Measurements from ENCODE around the gene C1QTNF4.
"Not testable (repeated sequence)": the region's sequence is repeated elsewhere in the genome, so short reads cannot be mapped to it uniquely, and the experiment has no call there.

Gene C1QTNF4

GRCh38 chr11:47593934-47594855 lies at the start of gene C1QTNF4:
C1QTNF4 (minus strand) TSS chr11:47594411; CDS start chr11:47590810, 3,601 bp downstream.
- DNase-seq: no peak

DNA sequence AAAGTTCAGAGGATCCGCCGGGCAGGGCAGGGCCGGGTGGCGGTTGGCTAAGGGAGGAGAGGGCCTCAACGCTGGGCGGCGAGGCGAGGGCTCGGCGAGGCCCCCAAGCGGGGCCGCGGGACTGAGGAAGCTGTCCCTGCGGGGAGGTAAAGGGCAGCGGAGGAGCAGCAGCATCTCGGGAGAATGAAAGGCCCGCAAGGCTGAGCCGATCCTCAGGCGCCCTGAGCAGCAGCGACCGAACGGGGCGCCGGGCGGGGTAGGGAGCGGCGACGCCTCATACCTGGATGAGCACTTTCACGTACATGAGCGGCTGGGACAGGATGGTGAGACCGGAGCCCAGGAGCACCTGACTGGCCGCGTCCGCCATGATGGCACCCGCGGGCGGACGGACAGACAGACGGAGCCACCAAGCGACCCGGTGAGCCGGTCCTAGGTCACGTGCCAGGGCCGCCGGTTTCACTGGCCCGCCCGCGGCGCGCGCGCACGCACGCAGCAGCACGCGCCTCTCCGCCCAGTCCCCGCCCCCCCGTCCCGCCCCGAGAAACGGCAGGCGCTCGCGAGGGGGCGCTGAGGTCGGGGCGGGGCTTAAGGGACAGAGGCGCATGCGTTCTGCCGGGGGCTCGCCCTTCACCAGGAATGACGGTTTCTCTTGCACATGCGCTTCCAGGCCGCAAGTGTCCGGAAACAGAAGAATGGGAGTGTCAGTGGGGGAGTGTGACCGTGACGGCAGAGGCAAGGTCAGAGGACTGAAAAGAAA lies 48.1 kb upstream of the C1QTNF4 start, which contains the start of gene MTCH2:
Gene MTCH2 (minus strand): TSS at position 461 of the 757 bp plus-strand sequence. CDS start 94 bp downstream, at position 367.
- peak; percentile 95 for DNase-seq

- DNase-seq: no peak
Measured at GRCh38 chr11:47641600-47642098, 47.4 kb upstream of the C1QTNF4 start.

DNA sequence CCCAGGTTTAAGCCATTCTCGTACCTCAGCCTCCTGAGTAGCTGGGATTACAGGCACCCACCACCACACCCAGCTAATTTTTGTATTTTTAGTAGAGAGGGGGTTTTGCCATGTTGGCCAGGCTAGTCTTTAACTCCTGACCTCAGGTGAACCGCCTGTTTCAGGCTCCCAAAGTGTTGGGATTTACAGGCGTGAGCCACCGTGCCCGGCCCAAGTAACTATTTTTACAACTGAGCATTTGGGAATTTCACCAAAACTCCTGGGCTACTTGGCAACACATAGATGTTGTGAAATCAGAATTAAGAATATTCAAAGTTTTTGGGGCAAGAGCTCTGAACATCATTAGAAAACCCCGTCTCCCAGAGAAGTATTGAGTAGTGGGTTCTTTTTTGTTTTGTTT lies 46.3 kb upstream of the C1QTNF4 start:
- not testable (repeated sequence) for DNase-seq

DNA sequence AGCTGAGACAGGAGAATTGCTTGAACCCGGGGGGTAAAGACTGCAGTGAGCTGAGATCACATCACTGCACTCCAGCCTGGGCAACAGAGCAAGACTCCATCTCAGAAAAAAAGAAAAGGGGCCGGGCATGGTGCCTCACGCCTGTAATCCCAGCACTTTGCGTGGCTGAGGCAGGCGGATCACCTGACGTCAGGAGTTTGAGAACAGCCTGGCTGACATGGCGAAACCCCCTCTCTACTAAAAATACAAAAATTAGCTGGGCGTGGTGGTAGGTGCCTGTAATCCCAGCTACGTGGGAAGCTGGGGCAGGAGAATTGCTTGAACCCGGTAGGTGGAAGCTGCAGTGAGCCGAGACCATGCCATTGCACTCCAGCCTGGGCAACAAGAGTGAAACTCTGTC lies 42.1 kb upstream of the C1QTNF4 start:
- DNase-seq: not testable (repeated sequence)

DNA sequence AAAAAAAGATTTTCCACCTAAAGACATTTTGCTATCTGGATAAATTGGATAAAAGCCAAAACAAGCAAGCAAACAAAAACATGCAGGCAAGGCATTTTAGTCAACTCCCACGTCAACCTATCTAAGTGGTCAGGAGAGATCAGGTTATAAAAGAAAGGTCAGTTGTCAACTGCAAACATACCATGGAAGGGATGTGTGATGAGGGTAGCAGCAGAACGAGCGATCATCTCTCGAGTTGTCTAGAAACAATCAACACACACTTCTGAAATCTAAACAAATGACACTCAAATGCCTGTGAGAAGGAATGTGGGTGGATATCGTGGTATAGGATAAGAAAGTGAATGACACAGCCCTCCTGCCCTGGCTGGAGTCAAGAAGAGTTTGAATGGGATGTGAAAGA lies 37.3 kb upstream of the C1QTNF4 start:
- DNase-seq: no peak

- no peak for DNase-seq
Measured at GRCh38 chr11:47628026-47628425, 33.8 kb upstream of the C1QTNF4 start.

GRCh38 chr11:47626234-47626633 lies 32.0 kb upstream of the C1QTNF4 start:
- DNase-seq: no peak

DNA sequence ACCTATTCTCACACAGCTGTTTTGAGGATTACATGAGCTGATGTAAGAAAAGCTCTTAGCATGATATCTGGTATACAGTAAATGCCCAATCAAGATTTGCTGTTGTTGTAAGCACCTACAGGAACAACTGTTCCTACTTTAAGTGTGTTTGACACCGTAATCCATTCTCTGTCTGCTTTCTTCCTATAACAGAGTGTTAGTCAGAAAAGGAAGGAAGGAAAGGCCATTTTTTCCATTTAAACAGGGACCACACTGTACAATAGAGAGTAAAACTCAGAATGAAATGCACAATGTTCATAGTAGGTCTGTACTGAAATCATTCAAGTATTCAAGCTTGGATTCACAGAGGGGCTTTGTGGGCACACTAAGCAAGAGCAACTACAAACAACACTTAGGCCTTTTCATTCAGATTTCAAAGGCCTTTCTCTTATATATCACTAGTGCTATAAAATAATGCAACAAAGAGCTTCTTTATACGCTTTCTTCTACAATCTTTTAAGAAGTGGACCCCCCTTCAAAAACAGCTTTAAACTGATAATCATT lies 26.7 kb upstream of the C1QTNF4 start:
- DNase-seq: no peak

- no peak for DNase-seq
Measured at GRCh38 chr11:47617417-47617809, 23.2 kb upstream of the C1QTNF4 start.

DNA sequence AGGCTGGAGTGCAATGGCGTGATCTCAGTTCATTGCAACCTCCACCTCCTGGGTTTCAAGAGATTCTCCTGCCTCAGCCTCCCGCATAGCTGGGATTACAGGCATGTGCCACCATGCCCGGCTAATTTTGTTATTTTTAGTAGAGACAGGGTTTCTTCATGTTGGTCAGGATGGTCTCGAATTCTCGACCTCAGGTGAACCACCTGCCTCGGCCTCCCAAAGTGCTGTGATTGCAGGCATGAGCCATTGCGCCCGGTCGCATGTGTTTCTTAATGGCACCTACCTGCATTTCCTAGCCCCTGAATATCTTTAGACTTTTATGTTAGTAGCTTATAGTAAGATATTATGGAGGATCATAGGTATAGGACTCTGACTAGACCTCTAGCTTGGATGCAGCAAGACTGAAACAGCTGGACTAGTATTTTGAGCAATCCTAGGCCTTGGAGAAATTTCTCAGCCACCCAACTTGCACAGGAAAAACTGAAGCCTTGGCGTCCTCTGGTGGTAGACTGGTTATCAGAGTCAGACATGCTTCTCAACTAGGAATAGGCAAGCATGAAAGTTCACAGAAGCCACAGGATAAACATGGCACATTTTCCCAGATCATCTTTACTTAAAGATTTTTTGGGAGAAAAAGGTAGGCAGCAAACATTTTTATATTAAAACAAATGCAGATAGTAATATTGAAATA lies 22.7 kb upstream of the C1QTNF4 start:
- DNase-seq: peak; percentile 9

DNA sequence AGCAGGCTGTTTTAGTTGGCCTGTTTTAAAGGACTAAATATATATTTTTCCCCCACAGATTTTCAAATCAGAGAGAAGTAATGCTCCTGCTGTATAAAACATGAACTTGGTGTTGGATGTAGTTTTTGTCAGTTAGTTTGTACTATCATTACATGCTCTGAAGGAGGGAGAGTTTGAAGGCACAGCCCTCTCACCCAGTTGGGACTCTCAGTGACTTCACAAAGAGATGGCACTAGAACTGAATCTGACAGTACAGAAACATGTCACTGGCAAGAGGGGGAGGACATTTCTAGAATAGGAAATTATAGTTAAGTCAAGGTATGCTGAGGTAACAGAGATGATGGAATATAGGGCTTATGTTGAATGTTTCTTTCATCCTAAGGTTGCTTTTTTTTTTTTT lies 21.0 kb upstream of the C1QTNF4 start:
- no peak for DNase-seq

- no peak for DNase-seq
Measured at GRCh38 chr11:47611348-47611794, 17.2 kb upstream of the C1QTNF4 start.

GRCh38 chr11:47609675-47610074 lies 15.5 kb upstream of the C1QTNF4 start:
- no peak for DNase-seq

GRCh38 chr11:47607380-47607779 lies 13.2 kb upstream of the C1QTNF4 start:
- DNase-seq: no peak

- no peak for DNase-seq
Measured at GRCh38 chr11:47606731-47607130, 12.5 kb upstream of the C1QTNF4 start.

DNA sequence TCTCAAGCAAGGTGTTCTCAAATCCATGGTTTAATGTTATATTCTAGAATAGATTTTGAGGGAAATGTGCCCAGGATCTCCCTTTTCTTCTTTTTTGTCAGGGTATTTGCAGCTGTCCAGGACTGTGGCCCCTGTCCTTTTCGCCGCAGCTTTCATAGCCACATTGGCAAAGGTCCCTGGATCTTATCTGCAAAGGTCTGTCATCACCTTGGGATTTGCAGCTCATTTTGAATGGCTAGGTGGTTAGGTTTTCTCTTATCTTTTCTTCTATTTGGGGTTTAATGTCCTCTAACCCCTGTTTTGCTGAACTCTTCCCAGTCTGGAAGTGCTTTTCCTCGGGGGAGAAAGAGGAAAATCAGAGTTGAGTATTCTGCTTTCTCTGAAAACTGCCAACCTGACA lies 11.7 kb upstream of the C1QTNF4 start:
- no peak for DNase-seq

DNA sequence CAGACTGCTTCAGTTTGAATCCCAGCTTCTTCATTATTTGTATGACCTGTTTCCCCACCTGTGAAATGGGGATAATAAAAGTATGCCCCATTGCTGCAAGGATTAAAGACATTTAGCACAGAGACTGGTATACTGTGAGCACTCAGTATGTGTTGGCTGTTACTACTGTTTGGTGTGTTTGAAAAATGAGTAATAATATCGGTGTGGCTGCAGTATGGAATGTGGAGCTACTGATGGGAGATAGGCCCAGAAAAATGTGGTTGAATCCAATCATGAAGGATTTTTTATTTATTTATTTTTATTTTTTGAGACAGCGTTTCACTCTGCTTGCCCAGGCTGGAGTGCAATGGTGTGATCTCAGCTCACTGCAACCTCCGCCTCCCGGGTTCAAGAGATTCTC lies 9.1 kb upstream of the C1QTNF4 start:
- no peak for DNase-seq

DNA sequence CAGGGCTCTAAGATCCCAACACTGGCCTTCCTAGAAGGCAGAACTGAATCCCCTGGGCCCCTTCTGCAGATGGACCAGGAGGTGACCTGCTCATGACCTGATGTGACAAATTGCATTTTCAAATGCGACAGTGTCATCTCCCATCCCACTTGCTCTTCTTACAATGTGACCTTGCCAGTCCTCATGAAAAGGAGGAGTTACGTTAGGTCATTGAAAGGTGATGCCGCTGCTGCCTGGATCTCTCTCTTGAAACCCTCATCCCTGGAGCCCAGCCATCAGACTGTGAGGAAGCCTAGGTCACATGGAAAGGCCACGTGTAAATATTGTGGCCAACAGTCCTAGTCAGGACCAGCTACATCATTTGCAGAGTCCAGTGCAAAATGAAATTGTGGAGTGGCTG lies 5.7 kb upstream of the C1QTNF4 start:
- no peak for DNase-seq

GRCh38 chr11:47595967-47596366 lies 1.8 kb upstream of the C1QTNF4 start:
- DNase-seq: no peak

- DNase-seq: no peak
Measured at GRCh38 chr11:47595029-47595428, 818 bp upstream of the C1QTNF4 start.

DNA sequence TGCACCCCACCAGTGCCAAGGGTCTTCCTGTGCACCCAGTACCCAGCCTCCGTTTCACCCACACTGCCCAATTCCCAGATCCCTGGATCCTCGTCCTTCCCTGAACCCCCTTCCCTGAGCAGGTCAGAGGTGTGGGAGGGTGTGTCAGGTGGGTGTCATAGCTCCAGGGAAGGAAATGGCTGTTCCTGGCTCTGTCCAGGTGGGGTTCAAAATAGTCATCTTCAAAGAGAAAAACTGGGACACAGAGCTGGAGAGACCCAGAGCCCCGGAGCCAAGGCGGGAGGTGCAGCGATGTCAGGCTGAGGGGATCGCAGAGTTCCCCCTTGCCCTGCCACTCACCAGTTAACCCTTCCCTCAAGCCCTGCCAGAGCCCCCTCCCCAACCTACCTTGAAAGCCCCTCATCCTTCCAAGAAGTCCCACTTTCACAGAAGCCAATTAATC lies 698 bp downstream of the C1QTNF4 start:
- no peak for DNase-seq

GRCh38 chr11:47592970-47593369 lies 1.2 kb downstream of the C1QTNF4 start:
- no peak for DNase-seq
